Karpas-422 (cell line): ENCODE results near the gene ZNF488. TPM values are rescaled to one million over a fixed set of nuclear protein-coding genes. Genes with fewer than 3 reads are reported as not detected.

Experiments used
- DNase-seq: peaks from one replicate; pipeline ENCODE4 v3.0.0-alpha.2; 2015
- H2AFZ ChIP-seq: fragments of 200-600 bp; sonication (generic); 2 replicates; pipeline ENCODE4 v1.6.1; 2014; ENCODE audit warnings: antibody characterized with exemption, low read length, mixed read lengths
- H3K27ac ChIP-seq: fragments of 200-600 bp; sonication (generic); 2 replicates; pipeline ENCODE4 v1.5.1; 2014; ENCODE audit warnings: mild to moderate bottlenecking, low read length, moderate library complexity
- H3K27me3 ChIP-seq: fragments of 200-600 bp; sonication (generic); 2 replicates; pipeline ENCODE4 v1.6.1; 2014; ENCODE audit warnings: low read length, mixed read lengths
- H3K36me3 ChIP-seq: fragments of 200-600 bp; sonication (generic); 2 replicates; pipeline ENCODE4 v1.6.1; 2014; ENCODE audit warnings: low read length, mixed read lengths; ENCODE audit not compliant: insufficient read depth
- H3K4me1 ChIP-seq: fragments of 200-600 bp; sonication (generic); 2 replicates; pipeline ENCODE4 v1.6.1; 2014; ENCODE audit warnings: mild to moderate bottlenecking, low read length, mixed read lengths
- H3K4me2 ChIP-seq: fragments of 200-600 bp; sonication (generic); 2 replicates; pipeline ENCODE4 v1.6.1; 2014; ENCODE audit warnings: low read length, low read depth, mild to moderate bottlenecking; ENCODE audit not compliant: poor library complexity, severe bottlenecking
- H3K4me3 ChIP-seq: fragments of 200-600 bp; sonication (generic); 2 replicates; pipeline ENCODE4 v1.5.1; 2014; ENCODE audit warnings: mild to moderate bottlenecking, antibody characterized with exemption, low read length, mixed read lengths
- H3K79me2 ChIP-seq: fragments of 200-600 bp; sonication (generic); 2 replicates; pipeline ENCODE4 v1.6.1; 2014; ENCODE audit warnings: mild to moderate bottlenecking, low read length, mixed read lengths
- H3K9ac ChIP-seq: fragments of 200-600 bp; sonication (generic); 2 replicates; pipeline ENCODE4 v1.6.0; 2014; ENCODE audit warnings: low read length
- H3K9me2 ChIP-seq: fragments of 200-600 bp; sonication (generic), shearing (Covaris generic); replicated peaks from 2 replicates; pipeline ENCODE4 v1.6.0; 2014; ENCODE audit warnings: mild to moderate bottlenecking, low read length, moderate library complexity; ENCODE audit not compliant: insufficient read depth
- H3K9me3 ChIP-seq: fragments of 300-700, 200-600 bp; sonication (generic); 2 replicates; pipeline ENCODE4 v1.6.1; 2014; ENCODE audit warnings: low read length, mixed read lengths
- H4K20me1 ChIP-seq: fragments of 200-600 bp; sonication (generic); 2 replicates; pipeline ENCODE4 v1.6.1; 2014; ENCODE audit warnings: mild to moderate bottlenecking, antibody characterized with exemption, low read length, low read depth; ENCODE audit not compliant: insufficient read depth
- total RNA-seq: library from RNA; depleted of rRNA; stranded (reverse); fragments of >200 nt; shearing (Covaris generic); gene quantifications from 2 replicates; pipeline ENCODE4 v1.2.3, GENCODE V29; 2014; ENCODE audit warnings: low replicate concordance

Gene ZNF488
- total RNA-seq, 1 experiment from 2014 or later = not detected

GRCh38 chr10:47331954-47332353, 52.1 kb downstream of the ZNF488 start:
- Histone ChIP-seq H3K4me1 (no peaks in the 10 kb centered on the region), H2AFZ (no peak overlapping the region), H4K20me1 (no peaks in the 10 kb centered on the region), H3K9me2 (no peaks in the 10 kb centered on the region), H3K79me2 (no peaks in the 10 kb centered on the region), H3K4me2 (no peak overlapping the region), H3K27ac (no peak overlapping the region), H3K4me3 (no peak overlapping the region), H3K9me3 (no peaks in the 10 kb centered on the region), H3K9ac (no peak overlapping the region), H3K36me3 (no peaks in the 10 kb centered on the region), H3K27me3 (no peaks in the 10 kb centered on the region)
- DNase-seq = no peak

GRCh38 chr10:47331491-47331890, 52.6 kb downstream of the ZNF488 start:
- Histone ChIP-seq H3K4me3 (no peak overlapping the region), H3K36me3 (no peaks in the 10 kb centered on the region), H3K9me2 (no peaks in the 10 kb centered on the region), H3K9me3 (no peaks in the 10 kb centered on the region), H3K79me2 (no peaks in the 10 kb centered on the region), H3K27me3 (no peaks in the 10 kb centered on the region), H3K9ac (no peak overlapping the region), H3K27ac (no peak overlapping the region), H3K4me1 (no peaks in the 10 kb centered on the region), H2AFZ (no peak overlapping the region), H3K4me2 (no peak overlapping the region), H4K20me1 (no peaks in the 10 kb centered on the region)
- DNase-seq = no peak

- H3K36me3 ChIP-seq = no peaks in the 10 kb centered on the region
- no peaks in the 10 kb centered on the region for H3K4me1 ChIP-seq
- no peak overlapping the region for H3K4me2 ChIP-seq
- no peak for DNase-seq
- H3K27ac ChIP-seq = no peak overlapping the region
- H2AFZ ChIP-seq = no peak overlapping the region
- H3K27me3 ChIP-seq = no peaks in the 10 kb centered on the region
- H3K9me2 ChIP-seq = no peaks in the 10 kb centered on the region
- no peak overlapping the region for H3K4me3 ChIP-seq
- H4K20me1 ChIP-seq = no peaks in the 10 kb centered on the region
- no peak overlapping the region for H3K9ac ChIP-seq
- no peaks in the 10 kb centered on the region for H3K9me3 ChIP-seq
- no peaks in the 10 kb centered on the region for H3K79me2 ChIP-seq
These were observed 53.3 kb downstream of the ZNF488 start for GRCh38 chr10:47330804-47331203.

GRCh38 chr10:47330366-47330765, 53.7 kb downstream of the ZNF488 start:
- Histone ChIP-seq H3K79me2 (no peaks in the 10 kb centered on the region), H3K4me3 (no peak overlapping the region), H3K9ac (no peak overlapping the region), H3K36me3 (no peaks in the 10 kb centered on the region), H3K27ac (no peak overlapping the region), H3K4me2 (no peak overlapping the region), H3K9me2 (no peaks in the 10 kb centered on the region), H3K9me3 (no peaks in the 10 kb centered on the region), H3K27me3 (no peaks in the 10 kb centered on the region), H4K20me1 (no peaks in the 10 kb centered on the region), H2AFZ (no peak overlapping the region), H3K4me1 (no peaks in the 10 kb centered on the region)
- no peak for DNase-seq

- no peak overlapping the region for H3K4me3 ChIP-seq
- DNase-seq = no peak
- H3K36me3 ChIP-seq = no peaks in the 10 kb centered on the region
- no peaks in the 10 kb centered on the region for H3K79me2 ChIP-seq
- no peaks in the 10 kb centered on the region for H3K27me3 ChIP-seq
- no peak overlapping the region for H3K4me2 ChIP-seq
- H3K9me2 ChIP-seq = no peaks in the 10 kb centered on the region
- no peak overlapping the region for H3K9ac ChIP-seq
- no peaks in the 10 kb centered on the region for H3K4me1 ChIP-seq
- no peaks in the 10 kb centered on the region for H3K9me3 ChIP-seq
- H2AFZ ChIP-seq = no peak overlapping the region
- H4K20me1 ChIP-seq = no peaks in the 10 kb centered on the region
- H3K27ac ChIP-seq = no peak overlapping the region
These were observed 54.2 kb downstream of the ZNF488 start for GRCh38 chr10:47329855-47330254.

- H2AFZ ChIP-seq = no peak overlapping the region
- no peak overlapping the region for H3K4me2 ChIP-seq
- no peaks in the 10 kb centered on the region for H3K36me3 ChIP-seq
- H3K79me2 ChIP-seq = no peaks in the 10 kb centered on the region
- no peaks in the 10 kb centered on the region for H3K27me3 ChIP-seq
- no peaks in the 10 kb centered on the region for H3K4me1 ChIP-seq
- H4K20me1 ChIP-seq = no peaks in the 10 kb centered on the region
- no peak for DNase-seq
- no peak overlapping the region for H3K9ac ChIP-seq
- H3K4me3 ChIP-seq = no peak overlapping the region
- H3K9me2 ChIP-seq = no peaks in the 10 kb centered on the region
- no peaks in the 10 kb centered on the region for H3K9me3 ChIP-seq
- no peak overlapping the region for H3K27ac ChIP-seq
These were observed 57.2 kb downstream of the ZNF488 start for GRCh38 chr10:47326927-47327330.

GRCh38 chr10:47326306-47326926, 57.7 kb downstream of the ZNF488 start:
- no peaks in the 10 kb centered on the region for H3K27me3 ChIP-seq
- no peak overlapping the region for H3K9ac ChIP-seq
- no peaks in the 10 kb centered on the region for H3K36me3 ChIP-seq
- H3K4me2 ChIP-seq = no peak overlapping the region
- no peaks in the 10 kb centered on the region for H3K9me2 ChIP-seq
- no peaks in the 10 kb centered on the region for H3K4me1 ChIP-seq
- no peak overlapping the region for H2AFZ ChIP-seq
- H4K20me1 ChIP-seq = no peaks in the 10 kb centered on the region
- no peak overlapping the region for H3K4me3 ChIP-seq
- no peak for DNase-seq
- H3K9me3 ChIP-seq = no peaks in the 10 kb centered on the region
- H3K79me2 ChIP-seq = no peaks in the 10 kb centered on the region
- no peak overlapping the region for H3K27ac ChIP-seq

- Histone ChIP-seq H3K4me2 (no peak overlapping the region), H3K27ac (no peak overlapping the region)
- DNase-seq = no peak
These were observed 58.5 kb downstream of the ZNF488 start for GRCh38 chr10:47325303-47326291.

More at GRCh38 chr10:47325303-47326291, 58.5 kb downstream of the ZNF488 start:
- H4K20me1 ChIP-seq = no peaks in the 10 kb centered on the region
- H3K79me2 ChIP-seq = no peaks in the 10 kb centered on the region
- H2AFZ ChIP-seq = no peak overlapping the region
- no peak overlapping the region for H3K9ac ChIP-seq
- no peaks in the 10 kb centered on the region for H3K9me3 ChIP-seq
- no peak overlapping the region for H3K4me3 ChIP-seq
- H3K27me3 ChIP-seq = no peaks in the 10 kb centered on the region
- no peaks in the 10 kb centered on the region for H3K4me1 ChIP-seq
- H3K36me3 ChIP-seq = no peaks in the 10 kb centered on the region
- no peaks in the 10 kb centered on the region for H3K9me2 ChIP-seq
